Osteocyte (in vitro differentiated cells): Measurements from ENCODE around the gene CLEC10A. TPM values are rescaled to one million over a fixed set of nuclear protein-coding genes. Genes with fewer than 3 reads are reported as not detected.

Source experiments
- DNase-seq: peaks from one replicate; pipeline ENCODE4 v3.0.0; 2021; ENCODE audit warnings: mixed read lengths; ENCODE audit not compliant: unreplicated experiment; ENCODE audit errors: extremely low spot score
- H3K27ac Mint-ChIP-seq: one replicate; pipeline ENCODE4 v1.8.0; 2021; ENCODE audit warnings: mild to moderate bottlenecking, mixed read lengths; ENCODE audit not compliant: unreplicated experiment
- H3K27me3 Mint-ChIP-seq: one replicate; pipeline ENCODE4 v1.8.0; 2021; ENCODE audit warnings: mixed read lengths; ENCODE audit not compliant: unreplicated experiment
- H3K36me3 Mint-ChIP-seq: one replicate; pipeline ENCODE4 v1.8.0; 2021; ENCODE audit warnings: mixed read lengths; ENCODE audit not compliant: unreplicated experiment
- H3K4me1 Mint-ChIP-seq: one replicate; pipeline ENCODE4 v1.8.0; 2021; ENCODE audit warnings: mixed read lengths; ENCODE audit not compliant: unreplicated experiment
- H3K4me3 Mint-ChIP-seq: one replicate; pipeline ENCODE4 v1.8.0; 2021; ENCODE audit warnings: mild to moderate bottlenecking, moderate library complexity, mixed read lengths; ENCODE audit not compliant: unreplicated experiment
- H3K9me3 Mint-ChIP-seq: one replicate; pipeline ENCODE4 v1.8.0; 2021; ENCODE audit warnings: mixed read lengths; ENCODE audit not compliant: unreplicated experiment
- total RNA-seq: library from RNA; stranded (reverse); gene quantifications from 2 replicates; pipeline ENCODE4 v1.2.1, GENCODE V29; 2021
- TF ChIP-seq, protein P1 (sequence below): fragments of 200-600 bp; sonication (generic); IDR thresholded peaks from 2 replicates; pipeline ENCODE4 v1.5.0; 2021; ENCODE audit warnings: antibody characterized with exemption, mild to moderate bottlenecking, moderate library complexity

CLEC10A gene
- total RNA-seq, 1 donor from 2014 or later, result not detected

DNA sequence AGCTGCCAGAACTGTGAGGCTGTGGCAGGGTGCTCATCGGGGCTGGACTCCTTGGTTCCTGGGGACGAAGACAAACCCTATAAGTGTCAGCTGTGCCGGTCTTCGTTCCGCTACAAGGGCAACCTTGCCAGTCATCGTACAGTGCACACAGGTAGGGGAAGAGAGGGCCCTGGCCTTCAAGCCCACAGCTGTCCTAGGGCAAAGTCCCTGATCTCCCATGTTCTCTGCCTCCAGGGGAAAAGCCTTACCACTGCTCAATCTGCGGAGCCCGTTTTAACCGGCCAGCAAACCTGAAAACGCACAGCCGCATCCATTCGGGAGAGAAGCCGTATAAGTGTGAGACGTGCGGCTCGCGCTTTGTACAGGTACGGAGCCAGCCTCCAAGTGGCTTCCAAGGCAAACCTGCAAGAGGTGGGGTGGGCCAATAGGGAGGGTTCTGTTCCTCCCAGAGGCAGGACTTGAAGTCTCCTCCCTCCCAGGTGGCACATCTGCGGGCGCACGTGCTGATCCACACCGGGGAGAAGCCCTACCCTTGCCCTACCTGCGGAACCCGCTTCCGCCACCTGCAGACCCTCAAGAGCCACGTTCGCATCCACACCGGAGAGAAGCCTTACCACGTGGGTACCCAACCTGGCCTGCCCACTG is 53.5 kb downstream of the CLEC10A start:
- no peak overlapping the region for H3K27ac Mint-ChIP-seq
- peaks cover 15% of the 10 kb centered on the region for H3K27me3 Mint-ChIP-seq
- TF ChIP-seq, protein P1, sequence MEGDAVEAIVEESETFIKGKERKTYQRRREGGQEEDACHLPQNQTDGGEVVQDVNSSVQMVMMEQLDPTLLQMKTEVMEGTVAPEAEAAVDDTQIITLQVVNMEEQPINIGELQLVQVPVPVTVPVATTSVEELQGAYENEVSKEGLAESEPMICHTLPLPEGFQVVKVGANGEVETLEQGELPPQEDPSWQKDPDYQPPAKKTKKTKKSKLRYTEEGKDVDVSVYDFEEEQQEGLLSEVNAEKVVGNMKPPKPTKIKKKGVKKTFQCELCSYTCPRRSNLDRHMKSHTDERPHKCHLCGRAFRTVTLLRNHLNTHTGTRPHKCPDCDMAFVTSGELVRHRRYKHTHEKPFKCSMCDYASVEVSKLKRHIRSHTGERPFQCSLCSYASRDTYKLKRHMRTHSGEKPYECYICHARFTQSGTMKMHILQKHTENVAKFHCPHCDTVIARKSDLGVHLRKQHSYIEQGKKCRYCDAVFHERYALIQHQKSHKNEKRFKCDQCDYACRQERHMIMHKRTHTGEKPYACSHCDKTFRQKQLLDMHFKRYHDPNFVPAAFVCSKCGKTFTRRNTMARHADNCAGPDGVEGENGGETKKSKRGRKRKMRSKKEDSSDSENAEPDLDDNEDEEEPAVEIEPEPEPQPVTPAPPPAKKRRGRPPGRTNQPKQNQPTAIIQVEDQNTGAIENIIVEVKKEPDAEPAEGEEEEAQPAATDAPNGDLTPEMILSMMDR, result no peak
- no peaks in the 10 kb centered on the region for H3K36me3 Mint-ChIP-seq
- no peak for DNase-seq
- no peaks in the 10 kb centered on the region for H3K9me3 Mint-ChIP-seq
- peaks cover 9% of the 10 kb centered on the region for H3K4me1 Mint-ChIP-seq
- H3K4me3 Mint-ChIP-seq, result no peak overlapping the region

DNA sequence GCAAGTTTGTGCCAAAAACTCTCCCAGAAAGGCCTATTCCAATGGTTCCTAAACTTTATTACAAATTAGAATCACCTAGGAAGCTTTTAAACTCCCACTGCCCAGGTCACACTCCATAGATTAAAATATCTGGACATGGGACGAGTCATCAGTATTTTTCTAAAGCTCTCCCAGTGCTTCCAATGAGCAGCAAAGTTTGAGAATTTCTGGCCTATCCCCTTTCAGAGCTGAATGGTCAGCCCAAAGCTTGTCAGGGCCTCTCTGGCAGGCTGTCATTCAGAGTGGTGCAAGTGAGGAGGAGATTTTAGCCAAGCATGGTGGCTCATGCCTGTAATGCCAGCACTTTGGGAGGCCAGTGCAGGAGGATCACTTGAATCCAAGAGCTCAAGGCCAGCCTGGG is 54.8 kb downstream of the CLEC10A start:
- Mint-ChIP-seq H3K9me3 (no peaks in the 10 kb centered on the region), H3K36me3 (no peaks in the 10 kb centered on the region), H3K4me1 (peaks cover 16% of the 10 kb centered on the region), H3K27me3 (peaks cover 15% of the 10 kb centered on the region), H3K27ac (no peak overlapping the region), H3K4me3 (no peak overlapping the region)
- TF ChIP-seq, protein P1, result no peak
- DNase-seq, result no peak

Other genes starting within 250 kb of the CLEC10A start
- not detected in 2 replicates for gene TEKT1, start 248.5 kb downstream of the CLEC10A start, total RNA-seq
- not detected in 2 replicates for gene ALOX12, start 84.2 kb downstream of the CLEC10A start, total RNA-seq
- gene RNASEK, start 67.6 kb downstream of the CLEC10A start, total RNA-seq, result 255 and 269 TPM in 2 replicates
- gene BCL6B, start 57.2 kb downstream of the CLEC10A start, total RNA-seq, result not detected in 2 replicates
- 4.4 and 7.9 TPM in 2 replicates for gene SLC16A13, start 44.2 kb downstream of the CLEC10A start, total RNA-seq
- gene SLC16A11, start 36.2 kb downstream of the CLEC10A start, total RNA-seq, result 0.57 and 0.75 TPM in 2 replicates
- gene ASGR2, start 34.6 kb upstream of the CLEC10A start, total RNA-seq, result not detected in 2 replicates
- 1.6 and 2.4 TPM in 2 replicates for gene ASGR1, start 99.1 kb upstream of the CLEC10A start, total RNA-seq
- 32.6 and 38.5 TPM in 2 replicates for gene DLG4, start 139.6 kb upstream of the CLEC10A start, total RNA-seq
- 302 and 354 TPM in 2 replicates for gene ACADVL, start 139.7 kb upstream of the CLEC10A start, total RNA-seq
- 87.7 and 99.7 TPM in 2 replicates for gene DVL2, start 154.3 kb upstream of the CLEC10A start, total RNA-seq
- 51.6 and 54.7 TPM in 2 replicates for gene PHF23, start 159.2 kb upstream of the CLEC10A start, total RNA-seq
- 642 TPM in 2 replicates for gene GABARAP, start 162.2 kb upstream of the CLEC10A start, total RNA-seq
- 145 and 151 TPM in 2 replicates for gene CTDNEP1, start 171.5 kb upstream of the CLEC10A start, total RNA-seq
- gene ELP5, start 172.0 kb upstream of the CLEC10A start, total RNA-seq, result 30.2 and 37.6 TPM in 2 replicates
- gene CLDN7, start 182.2 kb upstream of the CLEC10A start, total RNA-seq, result 0.27 and 0.89 TPM in 2 replicates
- 0.59 and 0.63 TPM in 2 replicates for gene SLC2A4, start 201.5 kb upstream of the CLEC10A start, total RNA-seq
- 0.40 TPM in 1 of 2 replicates, not detected in the other for gene YBX2, start 214.4 kb upstream of the CLEC10A start, total RNA-seq
- 352 and 359 TPM in 2 replicates for gene EIF5A, start 227.4 kb upstream of the CLEC10A start, total RNA-seq
- 54.9 and 61.9 TPM in 2 replicates for gene GPS2, start 235.1 kb upstream of the CLEC10A start, total RNA-seq
- gene NEURL4, start 249.1 kb upstream of the CLEC10A start, total RNA-seq, result 38.0 and 45.1 TPM in 2 replicates